HG03108 (cell line): ENCODE data around the gene OTUD6A.
A peak's percentile ranks its signal among the peaks of the same experiment; 100 is the strongest.

Experiments used
- ATAC-seq: cut with Tn5 transposase; IDR thresholded peaks from one replicate; pipeline ENCODE4 v1.9.1; 2021; ENCODE audit warnings: moderate library complexity; ENCODE audit not compliant: unreplicated experiment

Gene OTUD6A

GRCh38 chrX:70062076-70062475 is at the start of gene OTUD6A:
Gene OTUD6A, plus strand, starts transcription at chrX:70062457. Its CDS starts 68 bp downstream, at chrX:70062525.
- no peak for ATAC-seq

- no peak for ATAC-seq
Measured at GRCh38 chrX:70012756-70013155, 49.5 kb upstream of the OTUD6A start.

- ATAC-seq, result no peak
Measured at GRCh38 chrX:70013466-70014381, 48.5 kb upstream of the OTUD6A start.

GRCh38 chrX:70016513-70016912 is 45.7 kb upstream of the OTUD6A start:
- ATAC-seq, result no peak

GRCh38 chrX:70022616-70023015 is 39.6 kb upstream of the OTUD6A start:
- no peak for ATAC-seq

- no peak for ATAC-seq
Measured at GRCh38 chrX:70025464-70025863, 36.8 kb upstream of the OTUD6A start.

- no peak for ATAC-seq
Measured at GRCh38 chrX:70026112-70026850, 36.0 kb upstream of the OTUD6A start.

- ATAC-seq, result no peak
Measured at GRCh38 chrX:70026851-70027200, 35.4 kb upstream of the OTUD6A start.

- no peak for ATAC-seq
Measured at GRCh38 chrX:70029863-70030262, 32.4 kb upstream of the OTUD6A start.

GRCh38 chrX:70030301-70030767 is 31.9 kb upstream of the OTUD6A start:
- ATAC-seq, result no peak

- no peak for ATAC-seq
Measured at GRCh38 chrX:70032792-70033191, 29.5 kb upstream of the OTUD6A start.

GRCh38 chrX:70033348-70034051 is 28.8 kb upstream of the OTUD6A start:
- ATAC-seq, result peak; percentile 56

GRCh38 chrX:70034646-70035045 is 27.6 kb upstream of the OTUD6A start:
- no peak for ATAC-seq

- ATAC-seq, result no peak
Measured at GRCh38 chrX:70038515-70038914, 23.7 kb upstream of the OTUD6A start.

- no peak for ATAC-seq
Measured at GRCh38 chrX:70038951-70039350, 23.3 kb upstream of the OTUD6A start.

- no peak for ATAC-seq
Measured at GRCh38 chrX:70039758-70040157, 22.5 kb upstream of the OTUD6A start.

GRCh38 chrX:70041993-70042392 is 20.3 kb upstream of the OTUD6A start:
- no peak for ATAC-seq

- ATAC-seq, result no peak
Measured at GRCh38 chrX:70042399-70043371, 19.6 kb upstream of the OTUD6A start.

- no peak for ATAC-seq
Measured at GRCh38 chrX:70043685-70044084, 18.6 kb upstream of the OTUD6A start.

GRCh38 chrX:70044541-70045245 is 17.6 kb upstream of the OTUD6A start:
- ATAC-seq, result no peak
